ENCODE data around the gene PACRGL.
A peak's percentile ranks its signal among the peaks of the same experiment; 100 is the strongest.
"Not testable (repeated sequence)": the region's sequence is repeated elsewhere in the genome, so short reads cannot be mapped to it uniquely, and the experiment has no call there.

PACRGL gene

DNA sequence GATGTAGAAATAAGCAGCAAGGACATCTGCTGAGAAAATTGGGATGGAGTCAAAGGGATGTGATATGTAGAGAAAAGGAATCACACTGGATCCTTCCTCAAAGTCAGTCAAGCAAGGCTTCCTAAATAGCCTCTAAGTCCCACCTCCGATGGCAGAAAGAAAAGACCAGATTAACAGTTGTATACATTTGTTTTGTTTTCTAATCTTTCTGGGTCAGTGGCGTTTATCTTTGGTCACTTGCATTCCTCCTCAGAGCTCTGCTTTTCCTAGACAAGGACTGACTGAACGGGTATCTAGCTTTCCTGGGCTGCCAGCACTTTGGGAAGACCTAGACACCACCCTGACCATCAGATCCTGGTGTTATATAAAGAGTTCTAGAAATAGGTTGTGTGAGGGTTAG is 23.2 kb downstream of the PACRGL start:
- DNase-seq (ENCODE audit: low spot score), result no peak

DNA sequence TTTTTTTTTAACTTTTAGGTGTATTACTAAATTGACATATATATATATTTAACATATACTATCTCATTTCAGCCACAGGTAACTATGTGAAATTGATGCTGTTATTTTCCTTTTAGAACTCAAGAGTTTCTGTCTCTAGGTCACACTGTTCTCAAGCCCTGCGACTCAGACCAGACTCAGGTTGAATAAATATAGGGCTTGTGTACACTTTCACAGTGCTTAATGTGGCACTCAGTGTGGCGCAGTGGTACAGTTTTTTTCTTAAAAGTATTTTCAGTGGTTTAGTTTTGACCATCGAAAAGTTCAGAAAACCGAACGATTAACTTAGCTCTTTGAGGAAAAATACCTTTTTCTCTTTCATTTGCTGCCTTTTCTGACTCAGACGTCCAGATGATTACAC is 24.7 kb downstream of the PACRGL start:
- no peak for DNase-seq (ENCODE audit: low spot score)

DNA sequence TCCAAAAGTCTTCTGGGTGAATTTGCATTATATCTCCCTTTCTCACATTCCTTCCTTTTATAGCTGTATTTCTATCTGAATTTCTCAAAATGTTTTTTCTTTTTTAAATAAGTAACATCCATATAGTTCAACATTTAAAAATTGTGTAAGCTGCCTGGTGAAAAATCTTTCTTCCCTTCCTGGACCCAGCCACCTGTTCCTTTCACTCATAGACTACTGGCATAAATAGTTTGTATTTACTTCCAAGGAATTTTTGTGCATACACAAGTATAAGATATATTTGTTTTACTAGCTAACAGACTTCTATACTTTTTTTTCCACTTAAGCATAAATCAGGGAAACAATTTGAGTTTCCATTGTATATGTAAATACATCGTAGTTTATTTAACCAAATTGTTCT is 35.7 kb downstream of the PACRGL start:
- DNase-seq (ENCODE audit: low spot score), result no peak

DNA sequence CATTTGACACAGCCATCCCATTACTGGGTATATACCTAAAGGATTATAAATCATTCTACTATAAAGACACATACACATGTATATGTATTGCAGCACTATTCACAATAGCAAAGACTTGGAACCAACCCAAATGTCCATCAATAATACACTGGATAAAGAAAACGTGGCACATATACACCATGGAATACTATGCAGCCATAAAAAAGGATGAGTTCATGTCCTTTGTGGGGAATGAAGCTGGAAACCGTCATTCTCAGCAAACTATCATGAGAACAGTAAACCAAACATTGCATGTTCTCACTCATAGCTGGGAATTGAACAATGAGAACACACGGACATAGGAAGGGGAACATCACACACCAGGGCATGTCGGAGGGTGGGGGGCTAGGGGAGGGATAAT is 45.7 kb downstream of the PACRGL start:
- not testable (repeated sequence) for DNase-seq (ENCODE audit: low spot score)

DNA sequence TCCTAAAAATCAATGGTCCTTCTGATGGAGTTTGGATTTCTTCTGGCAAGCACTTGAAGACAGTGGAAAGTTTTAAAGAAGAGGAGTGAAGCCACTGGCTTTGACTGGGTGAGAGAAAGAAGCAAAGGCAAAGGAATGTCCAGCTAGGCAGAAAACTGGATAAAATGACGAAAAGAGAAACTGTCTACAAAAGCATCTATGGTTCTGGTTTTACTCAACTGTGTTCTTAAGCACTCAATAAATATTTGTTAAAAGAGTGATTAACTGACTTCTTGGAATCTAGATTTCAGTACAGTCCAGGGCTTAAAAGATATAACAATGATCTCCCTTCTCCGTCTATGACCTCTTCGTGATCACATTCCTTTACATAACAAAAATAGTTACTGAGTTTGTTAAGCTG is 52.4 kb downstream of the PACRGL start:
- DNase-seq (ENCODE audit: low spot score), result no peak

DNA sequence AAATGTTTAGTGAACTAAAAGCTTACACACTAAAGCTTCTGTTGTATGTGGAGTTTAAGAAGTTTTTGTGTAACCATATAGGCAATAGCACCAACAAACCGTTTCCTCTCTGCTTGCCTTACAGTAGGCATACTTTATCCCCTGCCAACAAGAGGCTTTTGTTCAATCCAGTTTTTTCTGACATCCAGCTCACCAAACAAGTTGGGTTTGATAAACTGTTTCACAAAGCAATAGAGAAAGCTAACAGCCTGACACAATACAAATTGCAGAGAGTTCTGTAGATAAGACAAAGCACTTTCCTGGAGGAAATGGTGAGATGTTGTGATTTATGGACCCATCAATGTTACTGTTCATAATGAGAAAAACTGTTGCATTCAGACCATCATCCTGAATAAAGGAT is 53.8 kb downstream of the PACRGL start:
- no peak for DNase-seq (ENCODE audit: low spot score)

DNA sequence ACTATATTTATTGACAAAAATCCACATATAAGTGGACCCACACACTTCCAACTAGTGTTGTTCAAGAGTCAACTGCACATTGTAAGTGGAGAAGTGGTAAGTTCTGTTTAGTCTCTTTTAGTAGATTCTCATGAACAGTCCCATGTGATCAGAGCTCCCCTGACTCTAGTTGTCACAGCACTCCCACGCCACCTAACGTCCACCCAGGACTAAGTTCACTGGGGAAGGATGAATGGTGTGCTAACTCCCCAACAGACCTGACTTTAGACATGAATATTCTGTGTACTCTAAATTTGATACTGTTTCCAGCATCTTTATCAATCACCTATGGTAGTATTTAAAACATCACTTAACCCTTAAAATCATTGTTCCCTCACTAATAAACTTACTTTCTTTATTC is 59.8 kb downstream of the PACRGL start:
- no peak for DNase-seq (ENCODE audit: low spot score)

DNA sequence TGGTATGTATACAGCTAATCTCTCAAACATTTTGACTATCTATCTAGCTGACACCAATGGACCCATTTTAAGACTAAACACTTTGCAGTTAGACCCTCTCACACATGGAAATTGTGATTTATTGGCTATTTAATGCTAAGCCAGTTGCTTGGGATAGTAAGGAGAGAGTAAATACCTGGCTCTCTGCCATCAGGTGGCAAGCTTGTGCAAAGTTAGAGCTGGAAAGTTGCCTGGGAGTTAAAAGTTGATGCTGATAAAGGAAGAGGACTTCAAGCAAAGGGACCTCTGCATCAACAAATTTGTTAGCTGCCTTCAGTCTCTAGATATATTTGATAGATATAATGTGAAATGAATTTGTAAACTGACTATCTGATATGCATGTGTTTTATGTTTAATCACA is 61.1 kb downstream of the PACRGL start:
- no peak for DNase-seq (ENCODE audit: low spot score)

DNA sequence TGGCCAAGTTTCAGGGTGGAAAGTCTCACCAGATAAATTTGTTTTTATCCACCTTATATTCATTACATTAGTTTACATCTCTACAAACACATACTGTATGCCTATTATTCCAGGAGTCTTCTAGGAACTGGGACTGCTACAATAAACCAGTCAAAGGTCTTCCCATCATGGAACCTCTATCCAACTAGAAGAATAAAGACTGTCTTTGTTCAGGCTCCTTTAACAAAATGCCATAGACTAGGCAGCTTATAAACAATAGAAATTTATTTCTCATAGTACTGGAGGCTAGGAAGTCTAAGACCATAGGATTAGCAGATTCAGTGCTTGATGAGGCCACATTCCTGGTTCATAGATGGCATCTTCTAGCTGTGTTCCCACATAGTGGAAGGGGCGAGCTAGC is 61.6 kb downstream of the PACRGL start:
- DNase-seq (ENCODE audit: low spot score), result no peak

DNA sequence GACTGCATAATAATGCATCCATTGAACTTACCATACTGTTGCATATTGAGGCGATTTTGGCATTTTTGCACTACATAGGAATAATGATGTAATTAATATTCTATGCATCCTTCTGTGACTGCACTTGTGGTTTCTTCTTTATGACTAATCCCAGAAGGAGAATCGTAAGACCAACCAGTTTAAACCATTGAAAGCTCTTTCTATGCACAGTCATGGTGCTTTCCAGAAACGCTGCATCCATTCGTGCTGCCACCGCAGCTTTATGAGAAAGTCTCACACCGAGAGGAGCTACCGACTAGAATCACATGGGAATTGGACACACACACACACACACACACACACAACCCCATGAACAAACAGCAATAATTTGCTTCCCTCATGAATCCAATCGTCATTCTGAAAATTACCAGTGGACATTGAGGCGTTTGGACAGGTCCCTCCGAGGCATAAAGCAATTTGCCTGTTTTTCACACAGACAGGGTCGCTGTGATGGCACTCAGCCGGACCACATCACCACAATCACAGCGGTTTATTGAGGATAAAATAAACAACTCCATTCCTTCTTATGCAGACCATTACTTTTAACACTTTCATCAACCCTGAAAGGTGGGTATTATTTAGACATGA is 64.2 kb downstream of the PACRGL start:
- DNase-seq (ENCODE audit: low spot score), result no peak

DNA sequence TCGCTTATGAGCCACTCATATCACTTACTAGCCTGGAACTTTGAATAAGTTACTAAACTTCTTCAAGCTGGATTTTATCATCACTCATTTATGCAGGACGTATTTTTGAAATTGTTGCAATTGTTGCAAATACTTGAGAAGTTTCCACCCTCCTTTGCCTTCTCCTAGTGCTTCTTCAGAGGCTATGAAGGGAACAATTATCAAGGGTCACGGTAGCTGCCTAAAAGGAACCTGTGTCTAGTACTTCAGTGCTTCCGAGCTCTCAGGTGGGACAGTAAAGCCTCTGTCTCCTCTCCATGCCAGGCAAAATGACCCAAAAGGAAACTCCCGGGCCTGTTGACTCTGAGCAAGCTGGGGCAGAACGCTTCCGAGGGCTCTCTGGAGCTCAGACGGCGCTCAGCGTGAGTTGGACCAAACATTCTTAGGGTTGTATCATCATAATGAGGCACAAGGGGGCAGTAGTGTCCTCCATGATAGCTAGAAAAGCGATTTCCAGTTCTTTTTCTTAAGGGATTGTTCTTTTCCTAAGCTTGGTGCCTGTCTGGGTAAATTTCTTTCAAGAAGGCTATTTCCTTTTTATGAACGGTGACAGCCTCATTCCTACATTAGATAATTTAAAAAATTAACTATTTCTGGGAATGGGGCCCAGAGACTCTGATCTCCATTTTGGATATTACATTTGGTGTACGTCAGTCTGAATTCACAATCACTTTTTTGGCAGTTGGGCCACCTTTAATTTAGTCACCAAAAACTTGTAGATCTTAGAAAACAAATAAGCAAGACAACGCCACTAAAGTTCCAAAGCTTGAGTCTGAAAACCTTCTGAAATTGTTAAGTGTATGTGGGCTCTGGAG is 73.1 kb downstream of the PACRGL start:
- DNase-seq (ENCODE audit: low spot score), result peak; percentile 24

DNA sequence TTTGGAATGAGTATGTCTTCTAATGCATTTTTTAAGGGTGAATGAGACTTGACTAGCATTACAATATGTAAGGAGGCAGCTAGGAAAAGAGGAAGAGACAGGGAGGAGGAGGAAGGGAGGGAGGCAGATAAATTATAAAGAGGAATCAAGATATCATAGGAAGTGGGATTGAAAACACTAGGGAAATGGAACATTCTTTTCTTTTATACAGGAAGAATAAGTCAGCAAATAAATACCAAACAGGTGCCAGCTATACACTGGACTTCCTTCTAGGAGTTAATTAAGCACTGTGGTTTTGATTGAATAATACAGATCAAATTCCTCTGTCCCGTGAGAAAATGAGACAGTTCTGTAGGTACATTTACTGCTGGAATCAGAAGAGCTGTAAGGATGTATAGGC is 78.6 kb downstream of the PACRGL start:
- DNase-seq (ENCODE audit: low spot score), result no peak

DNA sequence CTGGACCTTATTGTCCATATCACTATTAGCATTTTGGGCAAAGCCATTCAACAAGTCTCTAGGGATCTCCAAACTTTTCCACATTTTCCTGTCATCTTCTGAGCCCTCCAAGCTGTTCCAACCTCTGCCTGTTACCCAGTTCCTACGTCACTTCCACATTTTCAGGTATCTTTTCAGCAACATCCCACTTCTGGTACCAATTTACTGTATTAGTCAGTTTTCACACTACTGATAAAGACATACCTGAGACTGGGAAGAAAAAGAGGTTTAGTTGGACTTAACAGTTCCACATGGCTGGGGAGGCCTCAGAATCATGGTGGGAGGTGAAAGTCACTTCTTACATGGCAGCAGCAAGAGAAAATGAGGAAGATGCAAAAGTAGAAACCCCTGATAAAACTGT is 82.9 kb downstream of the PACRGL start:
- not testable (repeated sequence) for DNase-seq (ENCODE audit: low spot score)

DNA sequence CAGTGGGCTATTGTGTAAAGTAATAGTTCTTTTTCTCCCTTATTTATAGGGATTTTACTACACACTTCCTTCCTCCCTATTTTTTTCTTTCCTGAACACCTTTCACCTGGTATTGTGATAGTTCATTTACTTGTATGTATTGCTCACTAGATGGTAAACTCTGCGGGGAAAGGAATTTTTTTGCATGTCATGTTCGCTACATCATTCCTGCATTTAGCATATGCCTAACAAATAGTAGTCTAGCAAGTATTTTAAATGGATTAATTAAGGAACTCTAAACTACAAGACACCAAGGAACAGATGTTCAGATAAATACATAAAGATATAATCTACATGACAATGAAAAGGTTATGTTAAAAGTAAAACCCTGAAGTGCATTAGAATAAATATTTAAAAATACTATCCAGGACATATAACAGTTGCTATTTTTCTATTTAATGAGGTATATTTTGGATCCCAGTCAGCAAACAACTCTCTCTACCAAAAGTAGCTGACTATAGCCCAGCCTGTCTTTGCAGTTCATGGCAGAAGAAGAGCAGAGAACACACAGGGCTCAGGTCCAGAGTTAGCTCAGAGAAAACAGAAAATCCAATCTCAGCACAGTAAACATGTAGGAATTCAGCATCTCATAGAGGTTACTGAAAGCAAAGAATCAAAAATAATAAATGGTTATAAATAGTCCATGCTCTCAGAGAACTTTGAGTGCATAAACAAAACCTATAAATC is 87.8 kb downstream of the PACRGL start:
- no peak for DNase-seq (ENCODE audit: low spot score)
